ENCODE measurements around the gene HNF1B.

HNF1B gene

DNA sequence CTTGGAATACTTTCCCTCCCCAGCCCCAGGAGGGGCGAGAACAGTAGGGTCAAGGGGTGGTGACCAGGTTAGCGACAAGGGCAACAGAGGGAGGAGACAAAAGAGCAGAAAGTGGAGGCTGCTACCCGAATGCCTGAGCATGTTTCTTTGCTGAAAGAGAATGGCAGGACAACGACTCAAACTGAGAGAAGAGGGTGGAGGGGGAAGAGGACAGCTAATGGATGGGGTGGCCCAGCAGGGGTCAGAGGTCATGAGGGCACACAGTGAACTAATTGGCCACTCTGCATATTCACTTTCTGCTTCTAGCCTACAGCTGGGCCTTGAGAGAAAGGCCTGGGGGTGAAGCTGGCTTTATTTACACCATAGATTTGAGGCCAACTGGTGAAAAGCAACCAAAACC, 82.5 kb downstream of the HNF1B start:
- no peak for DNase-seq

DNA sequence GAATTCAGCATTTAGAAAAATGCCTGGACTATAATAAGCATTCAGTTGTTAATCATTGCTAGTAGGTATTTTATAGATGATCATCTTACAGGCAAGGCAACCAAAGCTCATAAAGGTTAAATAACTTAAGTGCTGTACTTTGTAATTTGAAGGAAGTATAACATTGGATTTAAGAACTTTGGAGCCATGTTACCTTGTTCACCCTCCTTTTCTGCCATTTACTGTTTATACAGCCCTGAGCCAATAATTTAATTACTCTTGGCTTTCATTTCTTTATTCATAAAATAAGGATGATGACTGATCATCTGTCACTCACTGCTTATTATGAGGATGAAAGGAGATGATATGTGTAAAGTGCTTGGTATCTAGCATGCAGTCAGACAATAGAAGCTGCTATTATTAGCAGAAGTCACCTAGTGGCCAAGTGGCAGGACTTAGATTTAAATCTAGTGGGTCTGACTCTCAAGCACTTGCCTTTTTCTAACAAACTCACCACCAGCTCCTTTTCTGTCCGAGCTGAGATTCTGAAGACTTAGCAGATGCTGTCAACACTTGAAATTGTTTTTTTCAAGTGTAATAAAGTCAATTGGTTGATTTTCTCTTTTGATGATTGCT, 83.4 kb downstream of the HNF1B start:
- DNase-seq: no peak

DNA sequence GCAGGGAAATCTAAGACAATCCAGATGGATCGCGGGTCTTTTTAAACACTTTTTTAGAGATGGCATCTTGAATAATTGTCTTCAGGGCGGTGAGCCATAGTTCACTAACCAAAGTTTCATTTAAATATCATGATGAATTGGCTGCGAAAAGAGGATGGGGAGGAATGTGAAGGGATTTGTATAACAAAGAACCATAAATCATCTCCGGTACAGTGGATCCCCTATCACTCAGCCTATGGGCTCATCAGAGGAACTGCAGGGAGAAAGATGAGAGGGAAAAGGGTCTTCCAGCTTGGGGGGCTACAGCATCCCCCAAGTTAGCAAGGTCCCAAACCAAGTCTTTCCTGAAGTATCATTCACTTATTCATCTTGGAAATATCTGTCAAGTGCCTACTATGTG, 84.9 kb downstream of the HNF1B start:
- DNase-seq: no peak

DNA sequence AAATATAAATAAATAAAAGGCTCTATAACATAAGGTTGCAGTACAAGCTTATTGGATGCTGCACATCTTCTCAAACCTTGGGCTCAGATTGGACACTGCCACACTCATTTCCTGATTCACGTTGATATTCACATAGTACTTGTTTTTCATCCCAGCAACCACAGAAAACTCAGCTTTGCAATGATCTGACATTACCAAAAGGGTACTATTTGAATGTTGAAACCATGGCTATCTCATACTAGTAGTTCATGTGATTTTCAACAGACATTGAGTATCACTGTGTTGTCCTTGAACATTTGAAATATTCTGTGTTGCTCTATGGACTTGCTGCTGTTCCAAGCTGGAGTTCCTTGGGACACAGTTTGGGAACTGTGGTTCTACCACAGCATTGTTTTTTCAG, 87.7 kb downstream of the HNF1B start:
- no peak for DNase-seq

DNA sequence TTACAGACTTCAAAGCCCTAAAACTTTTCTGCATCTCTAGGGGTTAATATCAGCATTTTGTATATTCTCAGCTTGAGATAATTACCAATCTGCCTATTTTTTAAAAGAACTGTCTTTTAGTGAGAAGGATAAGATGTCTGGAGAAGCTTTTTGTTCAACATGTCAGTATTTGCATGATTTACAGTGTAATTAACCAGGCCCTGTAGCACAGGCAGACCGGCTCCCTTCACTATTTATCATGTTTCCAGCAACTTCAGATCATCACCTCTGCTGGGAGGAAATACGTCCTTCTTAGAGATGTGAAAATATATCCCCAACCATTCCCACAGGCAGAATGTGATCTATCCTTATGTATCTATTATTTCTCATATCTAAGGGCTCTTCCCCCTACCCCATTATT, 93.0 kb downstream of the HNF1B start:
- DNase-seq: no peak

DNA sequence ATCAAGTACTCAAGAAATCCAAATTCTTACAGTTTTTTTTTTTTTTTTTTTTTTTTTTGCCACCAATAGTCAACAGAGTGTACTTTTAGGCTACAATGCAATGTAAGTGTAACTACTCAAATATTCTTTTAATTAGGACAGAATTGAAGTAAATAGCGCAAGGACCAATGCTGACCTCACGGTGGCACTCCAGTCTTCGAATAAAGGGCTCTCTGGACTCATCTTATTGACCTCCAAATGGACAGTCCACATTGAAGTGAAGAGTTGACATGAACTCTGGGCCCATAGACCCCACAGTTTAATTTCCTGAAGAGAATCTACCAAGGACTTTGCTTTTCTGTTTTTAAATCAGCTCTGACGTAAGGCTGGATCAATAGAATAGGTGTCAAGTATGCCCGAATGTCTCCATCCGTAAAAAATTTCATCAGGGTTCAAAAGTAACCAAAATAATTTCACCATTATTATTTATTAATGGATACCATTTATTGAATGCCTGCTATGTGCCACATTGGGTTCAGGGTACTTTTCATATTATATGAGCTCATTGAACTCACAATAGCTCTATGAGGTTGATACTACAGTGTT, 94.3 kb downstream of the HNF1B start:
- DNase-seq: peak; percentile 47

DNA sequence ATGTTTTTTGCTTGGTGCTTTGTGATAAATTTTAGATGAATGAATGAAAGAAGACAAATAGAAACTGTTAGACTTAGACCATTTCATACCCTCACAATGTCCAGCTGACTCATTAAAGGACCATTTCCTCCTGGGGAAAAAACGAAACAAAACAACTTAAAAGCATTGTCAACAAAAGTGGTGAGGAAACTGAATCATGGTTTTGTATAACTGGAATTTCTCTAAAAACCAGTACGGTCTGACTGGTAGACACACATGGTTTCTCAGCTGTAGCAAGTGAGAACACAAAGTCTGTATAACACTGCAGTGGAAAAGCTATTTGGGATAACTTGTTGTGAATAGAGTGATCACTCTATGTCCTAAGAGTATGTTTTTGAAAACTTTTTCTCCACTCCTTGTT, 96.3 kb downstream of the HNF1B start:
- no peak for DNase-seq

DNA sequence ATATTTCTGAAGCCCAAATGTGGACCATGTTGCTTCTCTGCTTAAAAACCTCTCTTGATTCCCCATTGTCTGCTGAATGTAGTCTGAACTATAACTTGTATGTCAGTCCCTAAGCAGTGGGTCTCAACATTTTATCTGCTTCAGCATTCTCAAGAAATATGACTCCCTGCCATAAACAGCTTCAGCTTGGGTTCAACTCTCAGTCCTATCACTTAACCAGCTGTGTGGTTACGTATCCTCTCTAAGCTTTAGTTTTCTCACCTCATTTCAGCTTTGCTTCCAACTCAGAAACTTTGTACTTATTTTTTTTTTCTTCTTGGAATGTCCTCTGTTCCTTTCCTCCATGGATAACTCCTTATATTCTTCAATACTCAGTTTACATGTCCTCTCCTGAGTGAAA, 97.0 kb downstream of the HNF1B start:
- DNase-seq: no peak

DNA sequence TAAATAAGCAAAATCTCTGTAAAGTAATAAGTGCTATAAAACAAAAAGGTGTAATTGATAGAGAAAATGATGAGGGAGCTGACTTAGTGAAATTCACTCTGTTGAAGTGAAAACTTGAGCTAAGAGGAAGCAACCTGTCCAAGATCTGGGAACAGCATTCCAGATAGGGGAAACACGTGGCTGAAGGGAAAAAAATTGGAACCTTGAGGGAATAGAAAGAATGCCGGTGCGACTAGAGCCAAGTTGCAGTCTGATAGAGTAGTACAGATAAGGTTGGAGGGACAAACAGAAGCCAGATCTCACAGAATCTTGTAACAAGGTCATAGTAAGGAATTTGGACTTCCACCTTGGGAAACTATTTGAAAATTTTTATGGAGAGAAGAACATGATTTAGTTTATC, 101.0 kb downstream of the HNF1B start:
- DNase-seq: peak; percentile 1

DNA sequence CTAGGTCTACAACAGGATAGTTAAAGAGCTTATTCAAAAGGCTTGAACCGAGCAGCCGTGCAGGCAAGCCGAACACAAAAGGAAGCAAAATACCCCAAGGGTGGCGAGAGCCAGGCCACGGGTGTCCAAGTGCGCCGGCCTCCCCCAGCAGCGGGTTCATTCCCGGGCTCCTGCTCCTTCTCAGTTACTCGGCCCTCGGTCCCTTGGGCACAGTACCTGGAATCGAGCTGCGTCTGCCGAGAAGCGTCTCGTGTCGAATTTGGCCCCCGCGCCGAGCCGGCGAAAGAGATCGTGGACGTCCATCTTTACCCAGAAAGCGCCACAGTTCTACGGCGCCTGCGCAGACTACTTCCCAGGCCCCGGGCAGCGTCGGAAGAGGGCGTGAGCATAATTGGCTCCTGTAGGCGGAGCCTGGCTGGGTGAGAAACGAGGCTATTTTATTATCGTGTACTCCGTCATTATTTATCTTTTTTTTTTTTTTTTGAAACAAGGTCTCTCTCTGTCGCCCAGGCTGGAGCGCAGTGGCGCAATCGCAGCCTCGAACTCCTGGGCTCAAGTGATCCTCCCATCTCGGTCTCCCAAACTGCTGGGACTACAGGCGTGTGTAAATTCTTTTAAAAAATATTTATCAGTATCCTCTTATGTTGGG, 101.6 kb downstream of the HNF1B start, which contains the start of gene DDX52:
DDX52 (minus strand) TSS at position 329 of the 649 bp plus-strand sequence; CDS start at position 303, 26 bp downstream.
- peak; percentile 91 for DNase-seq

DNA sequence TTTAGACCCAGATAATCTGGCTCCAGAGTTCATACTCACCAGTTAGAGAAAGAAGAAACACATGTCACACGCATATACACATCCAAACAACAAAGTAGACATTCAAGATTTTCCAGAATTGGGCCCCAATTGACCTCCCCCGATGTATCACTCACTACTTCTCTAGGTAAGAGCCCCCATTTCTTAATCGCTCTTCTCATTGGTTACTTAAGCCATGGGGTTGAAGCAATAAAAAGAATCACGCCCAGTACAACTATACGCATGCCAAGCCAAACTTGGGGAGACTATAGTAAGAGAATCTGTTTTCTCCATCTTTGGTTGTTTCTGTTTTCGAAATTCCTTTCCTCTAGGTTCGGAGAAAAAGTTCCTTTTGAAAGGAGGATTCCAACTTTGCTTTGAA, 102.2 kb downstream of the HNF1B start:
- peak; percentile 25 for DNase-seq

DNA sequence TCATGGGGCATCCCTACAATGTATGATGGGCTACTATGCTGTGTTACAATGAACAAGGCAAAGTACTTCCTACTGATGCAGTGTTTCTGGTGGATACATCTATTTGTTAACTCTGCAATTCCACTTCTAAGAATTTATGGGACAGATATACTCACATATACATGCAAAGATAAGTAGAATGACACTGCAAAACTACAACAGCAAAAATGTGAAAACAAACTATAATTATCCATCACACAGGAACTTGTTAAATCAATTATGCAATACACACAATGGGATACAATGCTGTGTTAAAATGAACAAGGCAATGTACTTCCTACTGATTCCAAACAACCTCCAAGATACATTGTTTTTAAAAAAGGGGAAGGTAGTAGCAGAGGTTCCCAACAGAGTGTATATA, 104.8 kb downstream of the HNF1B start:
- no peak for DNase-seq

DNA sequence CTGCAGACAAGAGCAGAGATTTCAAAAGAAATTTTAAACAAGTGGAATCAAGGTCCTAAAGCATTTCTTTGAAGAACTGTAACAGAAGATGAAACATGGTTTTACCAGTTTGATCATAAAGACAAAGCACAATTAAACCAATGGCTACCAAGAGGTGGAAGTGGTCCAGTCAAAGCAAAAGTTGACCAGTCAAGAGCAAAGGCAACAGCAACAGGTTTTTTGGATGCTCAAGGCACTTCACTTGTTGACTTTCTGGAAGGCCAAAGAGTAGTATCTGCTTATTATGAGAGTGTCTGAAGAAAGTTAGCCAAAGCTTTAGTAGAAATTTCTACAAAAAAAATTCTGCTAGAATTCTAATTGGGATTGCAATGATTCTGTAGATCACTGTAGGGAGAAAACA, 106.9 kb downstream of the HNF1B start:
- DNase-seq: no peak
